Endodermal cell (in vitro differentiated cells): ENCODE results near the gene MYO1F. TPM values are rescaled to one million over a fixed set of nuclear protein-coding genes. Genes with fewer than 3 reads are reported as not detected.
A peak's percentile ranks its signal among the peaks of the same experiment; 100 is the strongest.
"Not testable (repeated sequence)": the region's sequence is repeated elsewhere in the genome, so short reads cannot be mapped to it uniquely, and the experiment has no call there.

Experiments
- DNase-seq: peaks from one replicate; pipeline ENCODE4 v3.0.0-alpha.2; 2017
- H3K27ac ChIP-seq: 2 replicates; pipeline ENCODE4 v1.5.1; 2013; ENCODE audit warnings: mild to moderate bottlenecking, low read depth, low read length, moderate library complexity
- H3K27me3 ChIP-seq: 2 replicates; pipeline ENCODE4 v1.6.1; 2013; ENCODE audit warnings: mild to moderate bottlenecking, low read length, moderate library complexity; ENCODE audit not compliant: insufficient read depth, control insufficient read depth, poor library complexity, severe bottlenecking
- H3K36me3 ChIP-seq: 2 replicates; pipeline ENCODE4 v1.7.0; 2013; ENCODE audit warnings: mild to moderate bottlenecking, low read length, moderate library complexity; ENCODE audit not compliant: control insufficient read depth, insufficient read depth
- H3K4me1 ChIP-seq: one replicate; pipeline ENCODE4 v1.7.0; 2013; ENCODE audit warnings: low read length; ENCODE audit not compliant: control insufficient read depth, insufficient read depth
- H3K4me3 ChIP-seq: 2 replicates; pipeline ENCODE4 v1.5.1; 2013; ENCODE audit warnings: mild to moderate bottlenecking, low read length, moderate library complexity
- H3K9ac ChIP-seq: 2 replicates; pipeline ENCODE4 v1.6.1; 2013; ENCODE audit warnings: mild to moderate bottlenecking, low read length, moderate library complexity; ENCODE audit not compliant: poor library complexity, severe bottlenecking; ENCODE audit errors: extremely low read depth
- H3K9me3 ChIP-seq: 2 replicates; pipeline ENCODE4 v1.6.1; 2013; ENCODE audit warnings: mild to moderate bottlenecking, low read length, moderate library complexity; ENCODE audit not compliant: control insufficient read depth
- H3K27ac Mint-ChIP-seq: 2 replicates; pipeline ENCODE4 v1.8.0; 2020; ENCODE audit warnings: mixed read lengths
- H3K27me3 Mint-ChIP-seq: 2 replicates; pipeline ENCODE4 v1.8.0; 2021; ENCODE audit warnings: mild to moderate bottlenecking, mixed read lengths; ENCODE audit not compliant: insufficient read depth
- H3K36me3 Mint-ChIP-seq: 2 replicates; pipeline ENCODE4 v1.8.0; 2020; ENCODE audit warnings: low read depth, mixed read lengths
- H3K4me1 Mint-ChIP-seq: 2 replicates; pipeline ENCODE4 v1.8.0; 2020; ENCODE audit warnings: mixed read lengths
- H3K4me3 Mint-ChIP-seq: 2 replicates; pipeline ENCODE4 v1.8.0; 2020; ENCODE audit warnings: mild to moderate bottlenecking, moderate library complexity, mixed read lengths
- H3K9me3 Mint-ChIP-seq: 2 replicates; pipeline ENCODE4 v1.8.0; 2020; ENCODE audit warnings: mild to moderate bottlenecking, mixed read lengths
- CTCF ChIP-seq: fragments of 200-600 bp; sonication (generic); conservative IDR thresholded peaks from 2 replicates; pipeline ENCODE4 v1.5.0; 2021; ENCODE audit warnings: antibody characterized with exemption, mild to moderate bottlenecking
- WGBS, 2 experiments: methylation state at CpG; one replicate each; pipeline versions ENCODE4 v1.1.5 to v1.1.7; 2013; ENCODE audit warnings: missing lambda C conversion rate in 2 of 2, mixed read lengths in 1 of 2; ENCODE audit not compliant: insufficient coverage in 1 of 2, insufficient read length in 1 of 2; 5-methylcytosine and 5-hydroxymethylcytosine counted together
- long read RNA-seq, 4 experiments: library from polyadenylated mRNA in 2 of 4; library from RNA in 1 of 4; library from capped mRNA in 1 of 4; stranded (forward) in 3 of 4; unstranded in 1 of 4; transcript quantifications; one replicate each; pipeline ENCODE4 v2.0.0, GENCODE V29; 2020 to 2021; ENCODE audit warnings: inconsistent platforms in 1 of 4
- polyA plus RNA-seq, 2 experiments: library from polyadenylated mRNA; stranded (reverse); fragments of 50-300 nt; gene quantifications; one replicate each; pipeline ENCODE4 v1.2.3, GENCODE V29; 2013
- total RNA-seq, 2 donors: library from RNA; stranded (reverse); fragmentation: NEBNext Ultra II Directional in 1 of 2; extraction: Animal tissue kit (Norgen Biotek cat#: 25700) in 1 of 2; gene quantifications; 2 replicates in 1 of 2; 3 replicates in 1 of 2; pipeline ENCODE4 v1.2.1, GENCODE V29; 2021

The MYO1F gene
- total RNA-seq: 1 to 10 TPM in 1 of 2 donors, under 1 TPM in 1; 0.57 to 1.1 TPM
- 0.68 TPM for polyA plus RNA-seq (2013, experiment 1 of 2)
- polyA plus RNA-seq (2013, experiment 2 of 2): 0.33 TPM
- long read RNA-seq, experiment 1: 0 reads
- long read RNA-seq, experiment 2, partial matches to known transcripts: 1 of 1 reads
- long read RNA-seq, experiment 2, other reads (novel, unspliced or antisense): 0 of 1 reads
- long read RNA-seq, experiment 3: 0 reads
- long read RNA-seq, experiment 4, partial matches to known transcripts: 1 of 1 reads
- long read RNA-seq, experiment 4, other reads (novel, unspliced or antisense): 0 of 1 reads

GRCh38 chr19:8577247-8577646 is at the start of gene MYO1F:
Gene MYO1F, minus strand, starts transcription at chr19:8577442. Its CDS starts 133 bp downstream, at chr19:8577309.
- Histone ChIP-seq H3K27ac (no peak within 1 kb of the TSS), H3K27me3 (no peaks in the 10 kb centered on the region), H3K4me3 (no peak within 1 kb of the TSS), H3K9me3 (no peaks in the 10 kb centered on the region), H3K36me3 (no peaks in the 10 kb centered on the region), H3K4me1 (peaks cover 5% of the 10 kb centered on the region), H3K9ac (no peak within 1 kb of the TSS)
- no peak within 1 kb of the TSS for H3K27ac Mint-ChIP-seq
- H3K9me3 Mint-ChIP-seq: no peaks in the 10 kb centered on the region
- peaks cover 24% of the 10 kb centered on the region for H3K27me3 Mint-ChIP-seq
- no peak for TF ChIP-seq CTCF
- H3K4me1 Mint-ChIP-seq: peaks cover 4% of the 10 kb centered on the region
- no peak for DNase-seq
- no peak within 1 kb of the TSS for H3K4me3 Mint-ChIP-seq
- H3K36me3 Mint-ChIP-seq: no peaks in the 10 kb centered on the region
- 79% methylated on average over 3 of the region's 7 CpGs; no CpG with 5 or more reads in 1 of the 2 experiments for WGBS, 2 experiments

- Histone ChIP-seq H3K9me3 (no peaks in the 10 kb centered on the region), H3K4me1 (peaks cover 2% of the 10 kb centered on the region), H3K27ac (no peak overlapping the region), H3K36me3 (no peaks in the 10 kb centered on the region), H3K4me3 (no peak overlapping the region), H3K9ac (no peak overlapping the region), H3K27me3 (no peaks in the 10 kb centered on the region)
- WGBS, 2 experiments: 82 to 84% methylated on average over 7 to 8 of the region's 8 CpGs
- TF ChIP-seq CTCF: no peak
- DNase-seq: no peak
- no peaks in the 10 kb centered on the region for H3K27me3 Mint-ChIP-seq
- H3K9me3 Mint-ChIP-seq: no peaks in the 10 kb centered on the region
- H3K27ac Mint-ChIP-seq: no peak overlapping the region
- peaks cover 10% of the 10 kb centered on the region for H3K4me1 Mint-ChIP-seq
- no peak overlapping the region for H3K4me3 Mint-ChIP-seq
- H3K36me3 Mint-ChIP-seq: no peaks in the 10 kb centered on the region
These were observed 49.6 kb upstream of the MYO1F start for GRCh38 chr19:8626842-8627241.

- H3K27ac Mint-ChIP-seq, H3K9me3 ChIP-seq, H3K36me3 ChIP-seq, H3K4me3 ChIP-seq, H3K4me1 ChIP-seq, H3K27ac ChIP-seq, H3K27me3 ChIP-seq, H3K4me1 Mint-ChIP-seq, H3K9ac ChIP-seq, H3K4me3 Mint-ChIP-seq, H3K36me3 Mint-ChIP-seq, H3K27me3 Mint-ChIP-seq, H3K9me3 Mint-ChIP-seq: not testable (repeated sequence)
- DNase-seq: peak; percentile 63
- TF ChIP-seq CTCF: peak; percentile 63
- 62 to 65% methylated on average over 4 of the region's 4 CpGs for WGBS, 2 experiments
These were observed 45.6 kb upstream of the MYO1F start for GRCh38 chr19:8622886-8623285.
